GM18867 (cell line): ENCODE data around the gene EIF4ENIF1.
A peak's percentile ranks its signal among the peaks of the same experiment; 100 is the strongest.
"Not testable (repeated sequence)": the region's sequence is repeated elsewhere in the genome, so short reads cannot be mapped to it uniquely, and the experiment has no call there.

ENCODE experiments used
- ATAC-seq: cut with Tn5 transposase; IDR thresholded peaks from one replicate; pipeline ENCODE4 v1.9.1; 2021; ENCODE audit warnings: mild to moderate bottlenecking, moderate library complexity; ENCODE audit not compliant: unreplicated experiment

Gene EIF4ENIF1

GRCh38 chr22:31445642-31446041 lies 44.0 kb downstream of the EIF4ENIF1 start:
- ATAC-seq: no peak

- ATAC-seq: no peak
Observed at GRCh38 chr22:31443516-31443915, 46.1 kb downstream of the EIF4ENIF1 start.

GRCh38 chr22:31442768-31443489 lies 46.7 kb downstream of the EIF4ENIF1 start:
- ATAC-seq: no peak

- no peak for ATAC-seq
Observed at GRCh38 chr22:31441652-31442051, 48.0 kb downstream of the EIF4ENIF1 start.

GRCh38 chr22:31440681-31441080 lies 49.0 kb downstream of the EIF4ENIF1 start:
- ATAC-seq: no peak

- no peak for ATAC-seq
Observed at GRCh38 chr22:31439808-31440207, 49.8 kb downstream of the EIF4ENIF1 start.

GRCh38 chr22:31436132-31436531 lies 53.5 kb downstream of the EIF4ENIF1 start:
- no peak for ATAC-seq

GRCh38 chr22:31431950-31432349 lies 57.7 kb downstream of the EIF4ENIF1 start:
- ATAC-seq: no peak

GRCh38 chr22:31425331-31426050 lies 64.2 kb downstream of the EIF4ENIF1 start:
- no peak for ATAC-seq

- ATAC-seq: not testable (repeated sequence)
Observed at GRCh38 chr22:31402350-31402749, 87.3 kb downstream of the EIF4ENIF1 start.

GRCh38 chr22:31400023-31400397 lies 89.6 kb downstream of the EIF4ENIF1 start:
- ATAC-seq: no peak

GRCh38 chr22:31399211-31400022 lies 90.2 kb downstream of the EIF4ENIF1 start, which contains the start of gene DRG1:
TSS of gene DRG1 (plus strand) at chr22:31399604. CDS start at chr22:31399684, 80 bp downstream.
- peak; percentile 95 for ATAC-seq

GRCh38 chr22:31398231-31398630 lies 91.4 kb downstream of the EIF4ENIF1 start:
- ATAC-seq: no peak

- no peak for ATAC-seq
Observed at GRCh38 chr22:31394326-31394725, 95.3 kb downstream of the EIF4ENIF1 start.

GRCh38 chr22:31393893-31394292 lies 95.7 kb downstream of the EIF4ENIF1 start:
- ATAC-seq: no peak
